GM12801 (cell line): ENCODE data around the gene YKT6.

Source experiments
- TF ChIP-seq, protein P1 (sequence below): IDR thresholded peaks from one replicate; pipeline ENCODE4 v1.5.1; 2011; ENCODE audit warnings: control low read depth; ENCODE audit not compliant: insufficient read length; ENCODE audit errors: extremely low read depth

The YKT6 gene

DNA sequence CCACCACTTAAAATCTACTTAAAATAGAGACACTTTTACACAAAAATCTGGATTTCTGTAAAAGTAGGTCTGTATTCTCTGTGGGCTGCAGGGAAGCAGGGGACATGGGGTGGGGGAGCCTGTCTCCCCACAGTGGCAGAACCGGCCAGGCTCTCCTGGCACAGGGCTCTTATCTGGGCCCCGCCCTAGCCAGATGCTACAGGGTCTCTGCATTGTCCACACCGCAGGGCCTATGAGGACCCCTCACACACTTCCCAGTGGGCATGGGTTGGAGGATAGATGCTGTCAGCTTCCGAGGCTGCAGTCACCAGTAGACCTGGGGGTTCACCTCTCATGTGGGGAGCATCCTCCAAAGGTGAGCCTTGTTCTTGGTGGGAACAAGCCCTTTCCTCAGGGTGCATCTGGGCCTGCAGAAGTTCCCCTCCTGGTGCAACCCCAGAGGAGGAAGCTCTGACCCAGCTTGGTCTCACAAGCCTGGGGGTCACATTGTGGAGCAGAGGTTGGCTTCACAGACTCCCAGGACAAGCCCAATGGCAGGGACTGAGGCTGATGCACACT is 44.2 kb upstream of the YKT6 start:
- TF ChIP-seq, protein P1, sequence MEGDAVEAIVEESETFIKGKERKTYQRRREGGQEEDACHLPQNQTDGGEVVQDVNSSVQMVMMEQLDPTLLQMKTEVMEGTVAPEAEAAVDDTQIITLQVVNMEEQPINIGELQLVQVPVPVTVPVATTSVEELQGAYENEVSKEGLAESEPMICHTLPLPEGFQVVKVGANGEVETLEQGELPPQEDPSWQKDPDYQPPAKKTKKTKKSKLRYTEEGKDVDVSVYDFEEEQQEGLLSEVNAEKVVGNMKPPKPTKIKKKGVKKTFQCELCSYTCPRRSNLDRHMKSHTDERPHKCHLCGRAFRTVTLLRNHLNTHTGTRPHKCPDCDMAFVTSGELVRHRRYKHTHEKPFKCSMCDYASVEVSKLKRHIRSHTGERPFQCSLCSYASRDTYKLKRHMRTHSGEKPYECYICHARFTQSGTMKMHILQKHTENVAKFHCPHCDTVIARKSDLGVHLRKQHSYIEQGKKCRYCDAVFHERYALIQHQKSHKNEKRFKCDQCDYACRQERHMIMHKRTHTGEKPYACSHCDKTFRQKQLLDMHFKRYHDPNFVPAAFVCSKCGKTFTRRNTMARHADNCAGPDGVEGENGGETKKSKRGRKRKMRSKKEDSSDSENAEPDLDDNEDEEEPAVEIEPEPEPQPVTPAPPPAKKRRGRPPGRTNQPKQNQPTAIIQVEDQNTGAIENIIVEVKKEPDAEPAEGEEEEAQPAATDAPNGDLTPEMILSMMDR = no peak

DNA sequence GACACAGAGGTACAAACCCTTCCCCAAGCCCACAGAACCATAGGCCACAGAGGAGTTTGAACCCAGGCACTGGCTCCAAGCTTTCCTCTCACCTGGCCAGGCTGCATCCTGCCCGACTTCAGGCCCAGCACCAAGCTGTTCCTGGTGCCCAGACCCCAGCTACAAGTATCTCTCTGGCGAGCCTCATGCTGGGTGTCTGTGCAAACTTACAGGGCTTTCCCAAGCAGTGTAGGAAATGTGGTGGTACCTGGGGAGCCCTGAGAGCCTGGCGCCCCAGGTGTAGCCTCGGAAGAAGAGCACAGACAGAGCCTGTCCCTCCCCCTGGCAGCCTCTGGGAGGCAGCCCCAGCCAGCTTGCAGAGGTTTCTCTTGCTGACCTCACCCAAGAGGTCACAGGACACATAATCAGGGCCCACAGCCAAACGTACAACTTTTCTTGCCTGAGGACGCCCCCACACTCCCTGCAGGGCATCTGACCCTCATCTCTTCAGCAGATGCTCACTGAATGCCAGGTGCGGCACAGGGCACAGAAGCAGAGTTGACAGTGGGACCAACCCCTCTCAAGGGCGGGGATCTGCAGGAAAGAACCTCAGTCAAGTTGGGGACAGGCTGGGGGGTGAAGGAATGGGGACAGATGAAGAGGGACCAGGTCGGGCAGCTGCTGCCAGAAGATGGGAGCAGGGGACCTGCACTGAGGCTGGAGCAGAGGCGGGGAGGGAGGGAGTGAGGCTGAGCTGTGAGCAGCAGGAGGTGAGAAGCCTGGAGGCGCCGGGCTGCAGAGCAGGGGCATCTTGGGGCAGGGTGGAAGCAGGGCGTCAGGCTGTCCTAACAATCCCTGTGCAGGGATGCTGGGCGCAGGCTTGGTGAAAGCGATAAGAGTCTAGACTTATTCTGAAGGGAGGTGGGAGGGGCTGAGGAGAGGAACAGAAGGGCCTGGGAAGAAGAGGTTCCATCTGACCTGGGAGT is 43.4 kb upstream of the YKT6 start:
- TF ChIP-seq, protein P1 = no peak

GRCh38 chr7:44158096-44158872 is 42.5 kb upstream of the YKT6 start:
- TF ChIP-seq, protein P1 = no peak

DNA sequence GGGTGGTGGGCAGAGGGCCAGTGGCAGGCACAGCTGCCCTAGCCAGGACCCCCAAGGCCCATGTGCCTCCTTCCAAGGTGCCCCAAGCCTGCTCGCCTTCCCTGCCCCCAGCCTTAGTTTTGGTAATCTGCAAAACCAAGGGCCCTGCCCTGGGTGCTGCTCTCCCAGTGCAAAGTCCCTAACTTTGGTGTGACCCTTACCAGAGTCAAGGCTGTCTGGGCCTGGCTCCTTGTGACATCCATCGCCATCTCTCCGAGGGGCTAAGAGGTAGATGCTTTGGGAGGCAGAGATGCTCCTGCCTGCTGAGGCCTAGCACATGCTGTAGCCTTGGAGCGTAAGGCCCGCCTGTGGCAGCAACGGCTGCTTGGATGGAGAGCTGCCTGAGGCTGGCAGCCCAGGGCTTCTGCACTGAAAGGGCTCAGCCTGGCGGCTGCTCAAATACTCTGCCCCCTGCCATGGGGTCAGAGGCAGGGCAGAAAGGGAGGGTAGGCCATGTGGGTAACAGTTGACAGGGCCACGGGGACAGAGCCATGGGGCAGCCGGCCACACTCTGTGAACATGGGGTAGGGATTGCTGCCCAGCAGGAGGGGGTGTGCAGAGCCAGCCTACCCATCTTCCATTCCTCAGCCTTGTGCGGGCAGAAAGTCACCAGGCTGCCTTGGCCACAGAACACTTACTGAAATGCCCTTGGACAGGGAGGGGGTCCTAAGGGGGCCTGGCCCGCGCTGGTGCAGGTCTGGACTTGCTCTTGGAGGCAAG is 41.7 kb upstream of the YKT6 start:
- TF ChIP-seq, protein P1 = no peak

DNA sequence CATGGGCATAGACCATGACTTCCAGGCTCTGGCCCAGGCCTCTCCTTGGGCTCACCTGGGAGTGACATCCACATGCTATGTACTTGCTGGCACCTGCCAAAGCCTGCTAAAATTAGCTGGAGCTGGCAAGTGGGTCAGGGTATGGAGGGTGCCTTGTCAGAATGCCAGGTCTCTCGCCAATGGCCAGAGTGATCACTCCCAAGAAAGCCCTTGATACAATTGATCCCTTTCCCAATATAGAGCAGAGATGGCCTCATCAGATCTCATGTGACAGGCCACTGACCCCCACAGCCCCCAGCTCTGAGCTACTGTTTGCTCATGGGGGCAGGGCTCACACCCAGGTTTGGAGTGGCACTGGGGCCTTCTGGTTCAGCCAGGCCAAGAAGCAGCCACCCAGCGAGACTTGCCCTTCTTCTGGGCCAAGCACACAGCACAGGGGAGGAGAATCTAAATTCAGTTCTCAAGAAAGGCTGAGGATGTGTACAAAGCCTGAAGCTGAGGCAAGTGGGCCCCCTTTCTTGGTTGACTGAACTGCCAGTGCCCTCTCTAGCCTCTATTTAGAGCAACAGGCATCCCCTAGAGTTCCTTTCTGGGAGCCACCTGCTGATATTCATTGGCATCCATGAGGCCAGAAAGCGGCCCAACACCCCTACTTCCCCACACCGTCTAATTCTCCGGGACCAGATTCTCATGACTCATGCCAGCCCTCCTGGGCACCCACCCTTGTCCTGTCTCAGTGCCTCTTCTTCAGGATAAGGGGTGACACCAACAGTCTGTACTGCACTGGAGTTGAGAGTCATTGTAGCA is 40.8 kb upstream of the YKT6 start:
- TF ChIP-seq, protein P1 = no peak

DNA sequence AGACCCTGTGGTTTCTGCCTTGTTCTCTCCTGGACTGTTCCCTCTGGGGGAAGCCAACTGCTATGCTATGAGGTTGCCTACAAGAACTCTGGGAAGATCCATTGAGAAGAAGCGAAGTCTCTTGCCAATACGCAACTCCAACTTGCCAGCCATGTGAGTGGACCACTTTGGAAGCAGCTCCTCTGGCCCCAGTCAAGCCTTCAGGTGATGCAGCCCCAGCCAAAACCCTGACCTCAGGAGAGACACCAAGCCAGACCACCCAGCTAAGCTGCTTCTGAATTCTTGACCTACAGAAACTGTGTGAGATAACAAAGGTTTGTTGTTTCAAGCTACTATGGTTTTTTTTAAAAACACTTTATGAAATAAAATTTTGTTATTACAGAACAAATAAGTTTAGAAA is 39.4 kb upstream of the YKT6 start:
- TF ChIP-seq, protein P1 = no peak
